WI38 (cell line): Measurements from ENCODE around the gene SLC7A14.

ENCODE experiments used
- H3K4me3 ChIP-seq: 2 replicates; pipeline ENCODE4 v1.5.1; 2011; ENCODE audit warnings: low read depth, mild to moderate bottlenecking, control low read depth, low read length
- TF ChIP-seq, protein P1 (sequence below): IDR thresholded peaks from 2 replicates; pipeline ENCODE4 v1.5.1; 2012; ENCODE audit warnings: low read depth, mild to moderate bottlenecking, control low read depth, low read length

The SLC7A14 gene

DNA sequence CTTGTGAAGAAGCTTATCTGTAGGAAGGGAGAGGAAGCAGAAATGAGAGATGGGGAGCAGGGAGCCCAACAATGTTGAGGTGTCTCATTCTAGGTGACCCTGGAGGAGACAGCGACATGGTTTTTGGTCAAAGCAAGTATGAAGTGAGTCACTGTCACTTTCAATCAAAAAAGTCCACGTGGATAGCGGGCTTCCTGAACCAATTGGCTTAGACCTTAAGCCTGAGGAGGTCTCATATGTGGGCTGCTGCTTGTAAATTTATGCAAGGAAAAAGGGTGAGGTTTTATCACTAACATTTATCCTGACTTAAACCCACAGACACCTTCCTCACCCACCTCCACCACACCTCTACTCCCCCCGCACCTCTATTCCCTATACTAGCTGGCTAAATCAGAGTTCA, 144.5 kb downstream of the SLC7A14 start:
- no peak overlapping the region for H3K4me3 ChIP-seq
- TF ChIP-seq, protein P1, sequence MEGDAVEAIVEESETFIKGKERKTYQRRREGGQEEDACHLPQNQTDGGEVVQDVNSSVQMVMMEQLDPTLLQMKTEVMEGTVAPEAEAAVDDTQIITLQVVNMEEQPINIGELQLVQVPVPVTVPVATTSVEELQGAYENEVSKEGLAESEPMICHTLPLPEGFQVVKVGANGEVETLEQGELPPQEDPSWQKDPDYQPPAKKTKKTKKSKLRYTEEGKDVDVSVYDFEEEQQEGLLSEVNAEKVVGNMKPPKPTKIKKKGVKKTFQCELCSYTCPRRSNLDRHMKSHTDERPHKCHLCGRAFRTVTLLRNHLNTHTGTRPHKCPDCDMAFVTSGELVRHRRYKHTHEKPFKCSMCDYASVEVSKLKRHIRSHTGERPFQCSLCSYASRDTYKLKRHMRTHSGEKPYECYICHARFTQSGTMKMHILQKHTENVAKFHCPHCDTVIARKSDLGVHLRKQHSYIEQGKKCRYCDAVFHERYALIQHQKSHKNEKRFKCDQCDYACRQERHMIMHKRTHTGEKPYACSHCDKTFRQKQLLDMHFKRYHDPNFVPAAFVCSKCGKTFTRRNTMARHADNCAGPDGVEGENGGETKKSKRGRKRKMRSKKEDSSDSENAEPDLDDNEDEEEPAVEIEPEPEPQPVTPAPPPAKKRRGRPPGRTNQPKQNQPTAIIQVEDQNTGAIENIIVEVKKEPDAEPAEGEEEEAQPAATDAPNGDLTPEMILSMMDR = no peak

DNA sequence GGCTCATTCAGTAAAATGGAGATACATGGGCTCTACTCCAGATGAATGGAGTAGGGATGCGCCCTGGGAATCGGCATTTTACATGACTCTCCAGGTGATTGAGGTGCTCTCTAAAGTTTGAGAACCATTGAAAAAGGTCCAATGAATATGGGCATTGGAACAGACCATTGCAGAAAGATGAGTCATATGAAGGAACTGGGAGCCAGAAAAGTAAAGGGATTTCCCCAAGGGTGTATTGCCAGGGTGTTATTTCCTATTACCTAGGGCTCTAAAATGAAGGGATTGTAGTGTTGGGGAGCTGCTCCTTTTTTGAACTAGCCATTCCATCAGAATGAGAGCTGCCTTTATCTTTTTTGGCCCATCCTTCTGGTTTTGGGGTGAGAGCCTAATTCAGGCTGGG, 145.5 kb downstream of the SLC7A14 start:
- H3K4me3 ChIP-seq = no peak overlapping the region
- TF ChIP-seq, protein P1 = no peak

DNA sequence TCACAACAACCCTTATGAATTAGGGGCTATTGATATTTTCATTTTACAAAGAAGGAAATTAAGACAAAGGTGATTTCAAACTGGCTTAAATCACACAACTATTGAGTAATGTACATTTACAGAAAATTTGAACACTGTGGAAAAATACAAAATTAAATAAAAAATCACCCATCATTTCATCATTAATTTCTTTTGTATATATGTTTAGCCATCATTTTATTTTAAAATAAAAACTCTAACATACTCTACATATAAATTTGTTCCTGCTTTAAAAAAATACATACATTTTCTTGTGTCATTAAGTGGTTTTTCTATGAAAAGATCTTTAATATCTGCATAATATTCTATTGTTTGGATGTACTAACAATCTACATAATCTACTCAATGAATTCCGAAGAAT, 147.0 kb downstream of the SLC7A14 start:
- TF ChIP-seq, protein P1 = no peak
- no peak overlapping the region for H3K4me3 ChIP-seq

DNA sequence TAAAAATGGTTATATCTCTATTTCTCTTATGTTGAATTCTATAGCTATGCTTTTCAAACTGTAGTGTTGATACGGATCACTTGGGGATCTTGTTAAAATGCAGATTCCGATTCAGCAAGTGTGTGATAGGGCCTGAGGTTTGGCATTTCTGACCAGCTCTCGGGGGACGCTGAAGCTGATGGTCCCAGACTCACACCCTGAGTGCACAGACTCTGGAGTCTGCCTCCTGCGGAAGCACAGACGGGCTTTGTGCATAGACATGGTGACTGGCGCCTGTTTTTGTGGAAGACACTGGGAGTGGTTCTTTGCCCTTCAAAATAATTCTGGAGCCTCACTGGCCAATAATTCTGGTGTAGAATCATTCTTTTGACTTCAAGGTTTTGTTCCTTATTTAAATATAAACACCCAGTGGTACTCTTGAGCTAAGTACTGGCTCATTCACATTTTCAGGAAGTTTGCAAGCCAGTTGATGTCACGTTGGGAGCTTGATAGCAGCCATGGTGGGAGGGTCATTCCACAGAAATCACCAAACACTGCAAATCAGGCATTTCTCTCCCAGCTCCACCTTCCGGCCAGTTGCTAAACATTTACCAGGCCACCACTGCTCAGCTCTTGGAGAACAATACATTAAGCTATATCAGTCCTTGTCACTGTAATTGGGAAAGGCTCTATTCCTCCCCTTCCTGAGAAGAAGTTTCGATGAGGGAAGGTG, 148.0 kb downstream of the SLC7A14 start:
- TF ChIP-seq, protein P1 = no peak
- H3K4me3 ChIP-seq = no peak overlapping the region

DNA sequence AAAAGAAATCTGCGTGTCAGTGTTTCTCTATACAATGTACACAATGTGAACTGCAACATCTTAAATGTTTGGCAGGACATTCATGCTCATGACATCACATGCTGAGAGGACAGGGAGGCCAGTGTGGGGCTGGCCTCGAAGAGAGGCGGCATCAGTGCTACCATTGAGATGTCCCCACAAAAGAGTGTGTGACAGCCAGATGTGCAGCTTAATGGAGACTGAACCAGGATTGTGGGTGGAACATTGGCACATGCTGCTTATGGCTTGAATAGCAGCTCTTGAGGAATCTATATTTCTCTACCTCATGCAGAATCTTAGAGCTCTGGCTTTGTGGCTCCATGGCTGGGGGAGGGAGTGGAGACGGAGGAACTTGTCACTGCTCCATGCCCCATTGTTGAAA, 148.7 kb downstream of the SLC7A14 start:
- TF ChIP-seq, protein P1 = no peak

DNA sequence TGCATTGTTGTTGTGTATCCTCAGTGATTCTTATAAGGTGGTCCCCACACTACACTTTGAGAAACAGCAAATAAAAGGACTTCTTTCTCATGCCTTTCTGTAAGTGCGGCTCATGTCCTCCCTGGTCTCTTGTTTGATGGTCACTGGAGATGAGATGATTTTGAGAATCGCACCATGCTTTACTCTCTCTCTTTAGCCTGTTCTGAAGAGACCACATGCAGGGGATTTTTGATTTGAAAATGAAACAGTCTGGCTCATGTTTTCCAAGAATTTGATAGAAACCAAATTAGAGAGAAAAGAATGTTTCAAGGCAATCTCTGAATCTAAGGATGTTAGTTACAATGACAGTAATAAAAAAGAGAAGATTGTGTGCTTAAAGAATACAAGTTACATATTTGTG, 149.2 kb downstream of the SLC7A14 start:
- H3K4me3 ChIP-seq = no peak overlapping the region
- TF ChIP-seq, protein P1 = no peak

More for the DNA sequence above, 148.7 kb downstream of the SLC7A14 start:
- H3K4me3 ChIP-seq = no peak overlapping the region

DNA sequence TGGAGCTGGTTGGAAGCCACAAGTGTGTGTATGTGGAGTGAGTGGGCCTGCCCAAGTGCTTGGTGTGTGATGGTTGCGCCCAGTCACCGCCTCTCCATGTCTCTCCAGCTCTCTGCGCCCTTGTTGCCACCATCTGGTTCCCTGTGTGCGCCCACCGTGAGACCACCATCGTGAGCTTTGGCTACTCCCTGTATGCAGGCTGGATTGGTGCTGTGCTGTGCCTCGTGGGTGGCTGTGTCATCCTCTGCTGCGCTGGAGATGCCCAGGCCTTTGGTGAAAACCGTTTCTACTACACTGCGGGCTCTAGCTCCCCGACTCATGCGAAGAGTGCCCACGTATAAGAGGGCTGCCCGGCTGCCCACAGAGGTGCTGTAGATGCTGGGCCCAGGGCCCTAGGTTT, 153.5 kb downstream of the SLC7A14 start:
- no peak overlapping the region for H3K4me3 ChIP-seq
- TF ChIP-seq, protein P1 = no peak
